LNCAP (cell line): ENCODE measurements around the gene DHRS7.

Experiments used
- CTCF ChIP-seq: fragments of 450-650 bp; IDR thresholded peaks from 2 replicates; pipeline ENCODE4 v1.5.1; 2017; ENCODE audit warnings: mild to moderate bottlenecking

DHRS7 gene

GRCh38 chr14:60164712-60165546 lies at the start of gene DHRS7:
TSS of gene DHRS7 (minus strand) at chr14:60165398. CDS start at chr14:60165309, 89 bp downstream.
- TF ChIP-seq CTCF = peak; percentile 89

- no peak for TF ChIP-seq CTCF
Measured at GRCh38 chr14:60214415-60215126, 49.4 kb upstream of the DHRS7 start.

- no peak for TF ChIP-seq CTCF
Measured at GRCh38 chr14:60214003-60214402, 48.8 kb upstream of the DHRS7 start.

- TF ChIP-seq CTCF = no peak
Measured at GRCh38 chr14:60212503-60213371, 47.5 kb upstream of the DHRS7 start.

GRCh38 chr14:60211153-60211552 lies 46.0 kb upstream of the DHRS7 start:
- no peak for TF ChIP-seq CTCF

GRCh38 chr14:60210703-60211102 lies 45.5 kb upstream of the DHRS7 start:
- TF ChIP-seq CTCF = no peak

GRCh38 chr14:60206837-60207533 lies 41.8 kb upstream of the DHRS7 start:
- TF ChIP-seq CTCF = no peak
